ENCODE measurements around the gene KIF26A.
"Not testable (repeated sequence)": the region's sequence is repeated elsewhere in the genome, so short reads cannot be mapped to it uniquely, and the experiment has no call there.

The KIF26A gene

GRCh38 chr14:104194016-104194415, 55.6 kb downstream of the KIF26A start:
- DNase-seq (ENCODE audit: low read depth) = no peak

- DNase-seq (ENCODE audit: low read depth) = no peak
These were observed 56.3 kb downstream of the KIF26A start for GRCh38 chr14:104194716-104195115.

DNA sequence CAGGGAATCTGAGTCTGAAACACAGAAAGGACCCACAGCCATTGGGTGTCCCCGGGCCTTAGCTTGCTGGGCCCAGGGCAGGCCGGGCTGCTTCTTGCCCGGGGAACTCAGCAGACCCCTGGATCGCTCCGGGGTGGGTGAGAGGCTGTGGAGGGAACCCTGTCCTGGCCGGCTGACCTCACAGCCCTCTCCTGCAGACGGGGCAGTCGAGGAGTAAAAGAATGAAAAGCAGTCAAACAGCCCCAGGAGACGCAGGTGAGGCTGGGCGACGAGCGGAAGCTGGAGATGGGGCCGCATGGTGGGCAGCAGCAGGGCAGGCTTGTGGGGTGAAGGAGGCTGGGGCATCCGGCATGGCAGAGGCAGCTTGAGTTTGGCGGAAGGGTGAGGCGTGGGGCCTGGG, 57.0 kb downstream of the KIF26A start:
- DNase-seq (ENCODE audit: low read depth) = no peak

DNA sequence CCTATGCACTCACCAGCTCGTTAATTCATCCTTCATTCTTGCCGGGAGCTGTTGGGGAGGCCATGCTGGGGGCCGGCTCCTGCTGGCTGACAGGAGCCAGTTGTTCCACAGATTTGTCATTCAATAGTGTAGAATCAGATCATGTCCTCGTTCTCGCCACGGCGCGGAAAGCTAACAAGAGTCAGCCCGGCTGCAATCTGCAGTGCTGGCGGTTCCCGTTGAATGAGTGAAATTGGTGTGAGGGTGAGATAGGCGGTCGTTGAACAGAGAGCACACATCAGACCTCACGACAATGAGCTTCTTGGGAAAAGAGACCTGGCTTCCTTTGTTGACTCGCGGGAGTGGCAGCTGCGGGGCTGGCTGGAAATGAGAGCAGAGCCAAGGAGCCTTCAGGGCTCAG, 57.5 kb downstream of the KIF26A start:
- no peak for DNase-seq (ENCODE audit: low read depth)

GRCh38 chr14:104196461-104197140, 58.2 kb downstream of the KIF26A start:
- DNase-seq (ENCODE audit: low read depth) = no peak

GRCh38 chr14:104197449-104198247, 59.3 kb downstream of the KIF26A start:
- DNase-seq (ENCODE audit: low read depth) = no peak

DNA sequence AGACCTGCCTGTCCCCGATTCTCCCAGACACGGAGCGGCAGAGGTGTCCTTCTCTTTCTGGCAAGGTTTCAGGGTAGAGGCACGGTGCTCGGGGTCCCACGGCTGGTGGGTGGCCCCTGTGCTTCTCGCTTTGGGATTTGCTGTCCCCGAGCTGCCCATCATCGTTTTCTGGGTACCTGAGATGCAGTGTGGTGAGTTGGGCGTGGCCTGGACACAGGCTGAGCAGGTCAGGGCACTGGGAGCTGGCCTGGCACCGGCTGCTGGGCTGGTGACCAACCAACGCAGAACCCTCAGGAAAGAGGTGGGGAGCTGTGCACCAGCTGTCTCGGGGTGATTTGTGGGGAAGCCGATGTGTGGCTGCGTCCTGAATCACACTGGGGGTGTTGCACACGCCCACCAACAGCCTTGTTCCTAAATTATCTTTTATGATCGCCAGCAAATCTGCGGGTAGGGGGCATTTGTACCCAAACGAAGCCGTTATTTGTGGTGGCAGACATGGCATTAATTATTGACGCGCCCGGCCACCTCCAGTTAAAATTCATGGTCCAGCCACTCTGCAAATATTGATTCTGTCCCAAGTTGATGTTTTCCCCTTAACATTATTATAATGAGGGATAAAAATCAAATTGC, 61.0 kb downstream of the KIF26A start:
- DNase-seq (ENCODE audit: low read depth) = no peak

GRCh38 chr14:104200106-104200505, 61.7 kb downstream of the KIF26A start:
- DNase-seq (ENCODE audit: low read depth) = no peak

- DNase-seq (ENCODE audit: low read depth) = no peak
These were observed 62.2 kb downstream of the KIF26A start for GRCh38 chr14:104200591-104200990.

GRCh38 chr14:104201063-104201462, 62.7 kb downstream of the KIF26A start:
- no peak for DNase-seq (ENCODE audit: low read depth)

- DNase-seq (ENCODE audit: low read depth) = no peak
These were observed 63.1 kb downstream of the KIF26A start for GRCh38 chr14:104201496-104201895.

GRCh38 chr14:104202259-104203070, 64.1 kb downstream of the KIF26A start:
- no peak for DNase-seq (ENCODE audit: low read depth)

- DNase-seq (ENCODE audit: low read depth) = no peak
These were observed 64.7 kb downstream of the KIF26A start for GRCh38 chr14:104203071-104203425.

- DNase-seq (ENCODE audit: low read depth) = no peak
These were observed 66.3 kb downstream of the KIF26A start for GRCh38 chr14:104204660-104205149.

GRCh38 chr14:104205781-104206180, 67.4 kb downstream of the KIF26A start:
- no peak for DNase-seq (ENCODE audit: low read depth)

GRCh38 chr14:104206281-104206904, 68.0 kb downstream of the KIF26A start:
- no peak for DNase-seq (ENCODE audit: low read depth)

- DNase-seq (ENCODE audit: low read depth) = no peak
These were observed 69.0 kb downstream of the KIF26A start for GRCh38 chr14:104207142-104208014.

DNA sequence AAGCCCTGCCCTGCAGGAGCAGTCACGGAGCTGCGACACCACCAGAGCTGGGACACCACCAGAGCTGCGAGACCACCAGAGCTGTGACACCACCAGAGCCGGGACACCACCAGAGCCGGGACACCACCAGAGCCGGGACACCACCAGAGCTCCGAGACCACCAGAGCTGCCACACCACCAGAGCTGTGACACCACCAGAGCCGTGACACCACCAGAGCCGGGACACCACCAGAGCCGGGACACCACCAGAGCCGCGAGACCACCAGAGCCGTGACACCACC, 69.6 kb downstream of the KIF26A start:
- not testable (repeated sequence) for DNase-seq (ENCODE audit: low read depth)

DNA sequence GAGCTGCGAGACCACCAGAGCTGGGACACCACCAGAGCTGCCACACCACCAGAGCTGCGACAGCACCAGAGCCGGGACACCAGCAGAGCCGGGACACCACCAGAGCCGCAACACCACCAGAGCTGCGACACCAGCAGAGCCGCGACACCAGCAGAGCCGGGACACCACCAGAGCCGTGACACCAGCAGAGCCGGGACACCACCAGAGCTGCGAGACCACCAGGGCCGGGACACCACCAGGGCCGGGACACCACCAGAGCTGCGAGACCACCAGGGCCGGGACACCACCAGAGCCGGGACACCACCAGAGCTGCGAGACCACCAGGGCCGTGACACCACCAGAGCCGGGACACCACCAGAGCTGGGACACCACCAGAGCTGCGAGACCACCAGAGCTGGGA, 69.9 kb downstream of the KIF26A start:
- DNase-seq (ENCODE audit: low read depth) = not testable (repeated sequence)

DNA sequence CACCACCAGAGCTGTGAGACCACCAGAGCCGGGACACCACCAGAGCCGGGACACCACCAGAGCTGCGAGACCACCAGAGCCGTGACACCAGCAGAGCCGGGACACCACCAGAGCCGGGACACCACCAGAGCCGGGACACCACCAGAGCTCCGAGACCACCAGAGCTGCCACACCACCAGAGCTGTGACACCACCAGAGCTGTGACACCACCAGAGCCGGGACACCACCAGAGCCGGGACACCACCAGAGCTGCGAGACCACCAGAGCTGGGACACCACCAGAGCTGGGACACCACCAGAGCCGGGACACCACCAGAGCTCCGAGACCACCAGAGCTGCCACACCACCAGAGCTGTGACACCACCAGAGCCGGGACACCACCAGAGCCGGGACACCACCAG, 70.7 kb downstream of the KIF26A start:
- DNase-seq (ENCODE audit: low read depth) = not testable (repeated sequence)
